GM18907 (cell line): ENCODE data around the gene POC5.

Experiments
- ATAC-seq: cut with Tn5 transposase; IDR thresholded peaks from one replicate; pipeline ENCODE4 v1.9.1; 2021; ENCODE audit warnings: mild to moderate bottlenecking, moderate library complexity; ENCODE audit not compliant: unreplicated experiment

Gene POC5

GRCh38 chr5:75660678-75661465, 56.4 kb downstream of the POC5 start:
- no peak for ATAC-seq

- ATAC-seq, result no peak
Observed at GRCh38 chr5:75659791-75660450, 57.3 kb downstream of the POC5 start.

GRCh38 chr5:75656311-75657003, 60.8 kb downstream of the POC5 start:
- ATAC-seq, result no peak

GRCh38 chr5:75654693-75655295, 62.4 kb downstream of the POC5 start:
- no peak for ATAC-seq

- ATAC-seq, result no peak
Observed at GRCh38 chr5:75653521-75653920, 63.7 kb downstream of the POC5 start.

- ATAC-seq, result no peak
Observed at GRCh38 chr5:75651575-75652238, 65.5 kb downstream of the POC5 start.

- no peak for ATAC-seq
Observed at GRCh38 chr5:75648712-75649111, 68.5 kb downstream of the POC5 start.

- ATAC-seq, result no peak
Observed at GRCh38 chr5:75640826-75641225, 76.4 kb downstream of the POC5 start.

- ATAC-seq, result no peak
Observed at GRCh38 chr5:75640395-75640794, 76.8 kb downstream of the POC5 start.

- no peak for ATAC-seq
Observed at GRCh38 chr5:75639535-75640311, 77.5 kb downstream of the POC5 start.

GRCh38 chr5:75637949-75638348, 79.3 kb downstream of the POC5 start:
- no peak for ATAC-seq

- no peak for ATAC-seq
Observed at GRCh38 chr5:75632321-75632720, 84.9 kb downstream of the POC5 start.

GRCh38 chr5:75630875-75631274, 86.4 kb downstream of the POC5 start:
- no peak for ATAC-seq

GRCh38 chr5:75627801-75628200, 89.4 kb downstream of the POC5 start:
- no peak for ATAC-seq

GRCh38 chr5:75626959-75627358, 90.3 kb downstream of the POC5 start:
- ATAC-seq, result no peak
